HG03175 (cell line): Measurements from ENCODE around the gene BTBD9.

Source experiments
- ATAC-seq: cut with Tn5 transposase; IDR thresholded peaks from one replicate; pipeline ENCODE4 v1.9.1; 2021; ENCODE audit warnings: mild to moderate bottlenecking, moderate library complexity; ENCODE audit not compliant: unreplicated experiment

The BTBD9 gene

DNA sequence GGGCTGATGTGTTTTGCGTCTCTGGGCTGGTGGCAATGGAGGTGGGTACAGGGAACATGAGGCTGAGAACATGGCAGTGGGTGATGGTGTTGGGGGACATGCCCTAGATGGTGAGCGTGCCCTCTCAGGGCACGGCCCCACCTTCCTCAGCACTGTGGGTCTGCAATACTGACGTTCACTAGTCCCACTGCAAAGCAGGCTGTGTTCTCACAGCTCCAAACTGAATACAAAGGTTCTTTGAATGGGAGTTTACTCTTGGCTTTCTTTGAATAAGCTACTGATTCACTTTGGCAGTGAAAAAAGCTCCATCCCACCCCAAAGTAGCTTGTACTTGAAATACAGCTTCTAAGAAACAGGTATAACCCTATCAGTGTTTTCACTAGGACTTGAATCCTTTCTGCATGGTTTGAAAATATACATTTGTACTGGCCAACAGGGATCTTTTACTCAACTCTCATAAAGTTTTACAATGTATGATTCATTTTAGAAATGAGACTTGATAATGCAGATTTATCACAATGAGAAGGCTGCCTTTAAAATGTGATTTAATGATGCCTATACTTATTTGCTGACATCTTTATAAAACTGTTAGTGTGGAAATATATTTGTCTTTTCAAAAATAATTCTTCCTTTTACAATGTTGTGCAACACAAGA, 419.5 kb downstream of the BTBD9 start:
- no peak for ATAC-seq

DNA sequence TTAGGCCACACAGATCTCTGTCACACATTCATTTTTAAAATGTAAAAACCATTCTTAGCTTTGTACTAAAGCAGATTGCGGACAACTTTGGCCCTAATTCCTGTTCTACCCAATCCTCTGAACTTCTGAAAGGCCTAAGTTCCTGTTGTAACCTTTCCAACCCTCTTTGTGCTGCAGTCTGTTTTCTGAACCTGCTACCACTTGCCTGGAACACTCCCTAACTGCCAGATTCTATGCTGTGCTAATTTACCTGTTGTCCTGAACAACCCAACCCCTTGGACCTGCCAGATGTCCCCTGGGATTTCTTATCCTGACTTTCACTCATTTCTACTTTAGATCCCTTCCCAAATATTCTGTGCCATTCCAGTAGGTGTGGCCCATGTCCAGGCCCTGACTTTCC, 421.5 kb downstream of the BTBD9 start:
- no peak for ATAC-seq

DNA sequence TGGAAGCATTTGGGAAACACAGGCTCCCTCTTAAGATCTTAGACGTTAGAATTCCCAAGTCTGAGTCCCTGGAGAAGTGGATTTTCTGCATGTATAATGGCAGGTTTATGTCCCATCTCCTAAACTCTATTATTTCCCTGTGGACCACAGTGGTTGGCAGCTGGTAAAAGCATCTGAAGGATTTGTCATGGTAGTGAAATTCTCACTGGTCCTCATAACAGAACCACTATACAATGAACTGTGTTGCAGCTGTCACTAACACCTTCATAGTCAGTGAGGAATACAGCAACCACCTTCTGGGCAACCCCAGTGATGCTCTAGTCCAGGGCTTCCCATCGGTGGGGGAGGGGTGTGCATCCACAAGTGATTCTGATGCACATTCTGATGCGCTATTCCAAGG, 423.3 kb downstream of the BTBD9 start:
- no peak for ATAC-seq

DNA sequence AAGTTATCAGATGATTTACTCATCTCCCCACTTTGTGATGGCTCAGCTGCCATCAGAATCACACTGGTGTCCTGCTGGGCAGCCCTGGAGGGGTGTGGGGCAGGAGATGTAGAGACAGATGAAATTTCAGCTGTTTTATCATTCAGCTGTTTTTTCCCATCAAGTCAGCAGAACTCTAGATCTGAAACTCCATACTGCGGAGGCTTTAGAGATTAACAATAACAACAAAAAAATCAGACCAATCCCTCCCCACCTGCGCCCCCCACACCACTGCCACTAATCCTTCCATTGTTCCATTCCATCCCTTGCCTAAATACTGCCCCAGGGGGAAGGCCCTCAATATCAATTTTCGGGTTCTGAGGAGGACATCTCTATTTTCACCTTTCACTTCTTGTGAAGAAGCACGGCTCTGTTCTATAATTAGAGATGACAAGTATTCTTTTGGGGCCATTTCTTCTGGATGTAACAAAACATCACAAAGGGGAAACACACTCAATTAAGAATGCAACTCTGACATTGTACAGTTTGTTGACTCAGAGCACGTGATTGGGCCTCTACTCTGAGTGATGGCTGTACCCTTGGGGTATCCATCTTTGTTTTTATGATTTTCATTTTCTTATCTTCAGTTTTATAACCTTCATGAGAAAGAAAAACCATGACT, 423.9 kb downstream of the BTBD9 start:
- ATAC-seq: no peak

DNA sequence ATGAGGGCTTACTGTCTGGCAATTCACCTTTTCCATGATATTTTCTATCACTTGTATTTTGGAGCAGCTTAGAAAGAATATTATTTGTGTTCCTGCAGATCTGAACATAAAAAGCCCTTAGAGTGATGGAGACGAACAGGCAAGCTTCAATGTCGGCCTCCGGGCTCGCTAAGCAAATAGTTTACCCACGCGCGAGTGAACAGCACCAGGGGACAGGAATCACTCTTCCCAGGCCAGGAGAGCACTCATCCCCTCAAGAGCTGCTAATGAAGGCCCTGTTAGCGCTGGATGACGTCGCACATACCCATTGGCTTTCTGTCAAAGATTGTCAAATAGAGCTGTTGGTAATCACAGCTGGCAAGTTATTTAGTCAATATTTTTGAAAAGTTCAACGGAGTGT, 424.5 kb downstream of the BTBD9 start:
- no peak for ATAC-seq

DNA sequence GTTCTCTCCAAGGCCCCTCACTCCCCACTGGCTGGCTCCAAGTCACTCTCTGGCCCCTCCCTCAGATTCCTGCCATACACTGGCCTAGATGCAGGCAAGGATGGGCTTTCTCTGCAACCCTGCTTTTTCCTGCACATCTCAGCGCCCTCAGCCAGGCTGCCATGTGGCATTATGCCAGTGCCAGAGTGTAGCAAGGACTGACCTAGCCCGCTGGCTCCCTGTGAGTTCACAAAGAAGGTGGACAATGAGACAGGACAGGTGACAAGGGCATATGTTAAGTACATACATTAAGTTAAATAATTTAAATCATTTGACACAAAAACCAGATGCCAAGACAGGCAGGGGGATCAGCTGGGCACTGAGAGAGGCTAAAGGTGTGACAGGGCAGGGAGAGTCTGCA, 425.6 kb downstream of the BTBD9 start:
- ATAC-seq: no peak

DNA sequence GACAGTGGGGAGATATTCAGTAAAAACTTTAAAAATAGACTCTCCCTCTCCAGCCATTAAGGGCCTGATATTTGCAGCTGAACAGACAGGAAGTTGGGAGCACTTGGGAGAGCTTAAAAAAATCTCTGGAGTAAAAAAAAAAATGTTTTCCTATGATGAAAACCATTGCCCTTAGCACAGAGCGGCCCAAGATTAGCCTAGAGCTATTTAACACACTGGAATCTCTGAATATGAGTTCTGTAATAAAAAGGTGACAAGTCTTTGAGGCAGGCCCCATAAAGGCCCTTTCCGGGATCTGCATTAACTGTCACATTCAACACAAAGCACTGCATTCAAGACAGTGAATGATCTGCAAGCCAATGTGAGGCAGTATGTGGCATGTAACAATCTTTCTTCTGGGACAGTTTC, 426.5 kb downstream of the BTBD9 start:
- ATAC-seq: no peak

DNA sequence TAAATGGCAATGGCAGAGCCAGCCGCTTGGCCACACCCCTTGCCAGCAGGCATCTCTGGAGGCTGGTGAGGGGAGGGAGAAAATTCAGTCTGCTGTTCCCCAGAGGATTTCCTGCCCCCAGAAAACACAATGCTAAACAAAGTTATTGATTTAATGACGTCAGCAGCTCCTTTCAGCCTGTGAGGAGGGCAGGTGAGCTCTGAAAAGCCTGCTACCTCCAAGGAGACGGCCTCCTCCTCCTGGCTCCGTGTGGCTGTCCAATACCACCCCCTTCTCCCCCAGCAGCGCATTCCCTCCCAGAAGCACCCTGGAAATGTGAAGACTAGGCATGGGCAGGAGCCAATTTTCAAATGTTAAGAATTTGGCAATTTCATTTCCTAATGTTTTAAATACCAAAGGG, 427.1 kb downstream of the BTBD9 start:
- ATAC-seq: no peak

DNA sequence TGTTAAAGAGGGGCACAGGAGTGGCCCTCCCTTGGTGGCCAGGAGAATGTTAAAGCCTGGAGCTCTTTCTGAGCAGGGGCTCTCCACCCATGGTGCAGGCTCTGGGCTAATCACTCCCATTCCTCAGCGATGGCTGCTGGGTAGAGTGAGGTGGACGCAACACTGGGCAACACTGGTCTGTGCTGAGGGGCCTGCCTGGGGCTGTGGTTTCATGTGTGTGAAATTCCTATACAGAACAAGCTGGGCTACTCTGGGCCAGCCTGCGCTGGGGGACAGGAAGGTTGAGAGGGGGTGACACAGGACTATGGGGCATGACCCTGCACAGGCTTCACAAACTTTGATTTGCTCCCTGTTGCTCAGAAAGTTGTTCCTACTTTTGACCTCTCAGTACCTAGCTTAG, 427.6 kb downstream of the BTBD9 start:
- ATAC-seq: no peak

DNA sequence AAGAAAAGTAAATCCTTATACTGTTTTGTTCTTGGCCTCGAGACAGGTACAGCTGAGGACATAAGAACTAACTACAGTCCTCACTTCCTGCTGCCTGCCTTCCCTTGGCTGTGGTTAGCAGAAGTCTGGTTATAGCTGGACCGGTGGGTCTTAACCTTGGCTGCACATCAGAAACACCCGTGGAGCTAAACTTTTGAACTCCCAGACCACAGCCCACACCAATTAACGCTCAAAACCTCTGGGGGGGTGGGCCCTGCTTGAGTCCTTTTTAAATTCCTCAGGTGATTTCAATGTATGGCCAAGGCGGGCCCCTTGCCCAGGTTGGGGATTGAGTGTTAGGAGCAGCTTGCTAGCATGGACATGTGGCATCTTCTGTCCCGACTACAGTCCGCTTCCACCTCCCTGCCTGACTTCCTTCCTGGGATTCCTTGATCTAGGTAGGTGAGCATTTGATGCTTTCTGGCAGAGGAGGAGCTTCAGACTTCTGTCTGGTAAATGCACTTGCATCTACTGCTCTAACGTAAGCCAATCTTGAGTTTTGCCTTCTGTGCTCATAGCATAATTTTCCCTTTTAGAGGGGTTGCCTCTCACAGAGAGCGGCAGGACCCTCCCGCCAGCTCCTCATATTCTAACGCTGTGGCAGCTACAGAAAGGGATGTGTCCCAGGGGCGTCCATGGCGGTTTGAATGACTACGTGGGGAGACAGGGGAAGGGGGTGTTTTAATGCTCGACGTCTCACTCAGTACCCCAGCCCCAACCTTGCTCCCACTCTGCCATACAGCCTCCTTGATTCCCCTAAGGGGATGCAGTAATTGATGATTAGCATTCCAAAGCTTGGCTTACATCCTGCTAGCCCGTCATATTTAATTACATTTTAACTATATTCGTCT, 430.1 kb downstream of the BTBD9 start:
- ATAC-seq: no peak

DNA sequence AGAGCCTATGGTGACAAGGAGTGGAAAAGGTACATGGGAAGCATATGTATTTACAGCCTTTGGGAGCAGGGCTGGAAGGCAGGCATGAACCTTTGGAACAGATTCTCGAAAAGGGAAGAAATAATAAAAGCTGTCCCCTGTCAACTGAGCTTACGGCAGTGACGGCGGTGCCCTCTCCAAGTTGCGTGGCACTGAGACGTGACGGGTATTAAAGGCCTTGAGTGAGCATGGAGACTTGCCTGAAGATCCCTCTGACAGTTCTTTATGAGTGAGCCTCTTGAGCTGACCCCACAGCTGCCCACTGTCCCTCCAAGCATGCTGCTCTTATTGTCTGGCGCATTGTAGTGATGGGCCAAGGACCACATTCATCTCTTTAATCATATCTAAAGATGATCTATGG, 431.7 kb downstream of the BTBD9 start:
- ATAC-seq: no peak

DNA sequence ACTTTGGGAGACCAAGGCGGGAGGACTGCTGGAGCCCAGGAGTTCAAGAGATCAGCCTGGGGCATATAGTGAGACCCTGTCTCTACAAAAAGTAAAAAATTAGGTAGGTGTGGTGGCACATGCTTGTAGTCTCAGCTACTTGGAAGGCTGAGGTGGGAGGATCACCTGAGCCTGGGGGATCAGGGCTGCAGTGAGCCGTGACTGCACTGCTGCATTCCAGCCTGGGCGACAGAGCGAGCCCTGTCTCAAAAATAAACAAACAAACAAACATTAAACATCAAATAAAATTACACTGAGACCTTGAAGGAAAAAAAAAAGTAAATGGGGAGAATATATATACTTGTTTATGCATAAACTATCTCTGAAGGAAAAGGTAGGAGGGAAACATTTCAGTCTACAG, 432.4 kb downstream of the BTBD9 start:
- no peak for ATAC-seq

DNA sequence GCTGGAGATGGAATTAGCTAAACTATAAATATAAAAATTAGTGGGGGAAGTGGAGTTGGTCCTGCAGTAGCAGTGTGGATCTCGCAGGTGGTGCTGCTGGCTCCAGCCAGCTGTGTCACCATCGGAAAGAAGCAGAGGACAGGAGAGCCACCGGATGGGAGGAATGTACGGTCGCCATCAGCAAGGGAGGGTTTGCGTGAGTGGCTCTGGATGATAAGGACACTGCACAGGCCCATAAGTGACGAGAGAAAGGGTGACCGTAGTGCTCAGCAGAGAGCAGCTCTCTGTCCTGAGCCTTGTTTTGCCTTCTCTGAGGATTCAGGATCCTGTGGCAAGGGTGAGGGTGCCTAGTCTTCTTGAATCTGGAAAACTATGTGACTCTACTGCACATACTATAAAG, 441.5 kb downstream of the BTBD9 start:
- ATAC-seq: no peak

DNA sequence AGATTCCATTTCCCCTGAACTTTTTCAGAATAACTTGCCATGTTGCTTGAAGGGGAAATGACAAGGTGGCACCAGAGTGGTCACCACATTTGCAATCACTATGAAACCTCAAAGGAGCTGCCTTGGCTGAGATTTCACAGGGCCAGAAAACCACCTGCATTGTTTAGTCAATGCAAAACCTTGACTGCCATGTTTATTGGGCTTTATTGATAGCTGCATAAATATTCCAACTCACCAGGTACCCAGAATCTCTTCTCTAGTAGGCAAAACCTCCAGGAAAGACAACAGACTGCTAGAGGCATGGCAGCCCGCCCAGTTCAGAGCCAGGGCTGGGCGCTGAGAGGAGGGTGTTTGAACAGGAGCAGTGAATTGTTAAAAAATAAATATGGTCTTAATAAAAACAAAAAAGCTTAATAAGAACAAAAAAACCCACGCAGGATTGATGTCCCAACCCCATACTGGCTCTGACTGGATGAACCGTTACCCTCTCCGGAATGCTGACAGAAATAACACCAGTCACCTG, 444.6 kb downstream of the BTBD9 start:
- no peak for ATAC-seq

DNA sequence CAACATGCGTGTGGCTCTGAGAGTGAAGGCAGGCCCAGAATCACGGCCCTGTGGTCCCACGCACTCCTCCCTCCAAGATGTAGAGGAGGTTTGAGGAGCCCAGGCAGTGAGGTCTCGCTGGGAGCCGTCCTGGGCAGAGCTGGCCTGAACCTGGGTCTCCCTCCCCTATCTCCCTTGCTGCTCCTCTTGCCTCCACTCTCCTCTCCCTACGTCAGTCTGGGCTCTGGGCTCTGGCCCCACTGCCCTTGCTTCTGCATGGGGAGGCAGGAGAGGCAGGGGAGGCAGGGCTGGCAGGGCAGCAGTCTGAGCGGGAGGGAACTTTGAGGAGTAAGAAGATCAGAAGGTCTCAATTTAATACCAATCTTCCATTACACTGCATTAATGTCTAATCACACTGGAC, 445.1 kb downstream of the BTBD9 start:
- ATAC-seq: no peak

DNA sequence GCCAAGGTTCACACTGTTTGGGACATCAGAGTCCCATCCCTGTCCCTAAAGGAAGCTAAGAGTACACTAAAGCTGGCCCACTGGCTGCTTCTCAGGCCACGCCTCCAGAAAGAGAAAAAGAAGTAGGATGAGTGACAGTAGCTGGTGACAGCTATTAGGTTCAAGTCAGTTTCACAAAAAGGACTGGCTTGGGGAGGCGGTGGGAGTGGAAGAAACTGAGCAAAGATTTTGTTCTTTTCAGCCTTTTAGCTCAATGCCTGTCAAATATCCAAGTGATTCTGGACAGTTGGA, 445.5 kb downstream of the BTBD9 start:
- no peak for ATAC-seq

DNA sequence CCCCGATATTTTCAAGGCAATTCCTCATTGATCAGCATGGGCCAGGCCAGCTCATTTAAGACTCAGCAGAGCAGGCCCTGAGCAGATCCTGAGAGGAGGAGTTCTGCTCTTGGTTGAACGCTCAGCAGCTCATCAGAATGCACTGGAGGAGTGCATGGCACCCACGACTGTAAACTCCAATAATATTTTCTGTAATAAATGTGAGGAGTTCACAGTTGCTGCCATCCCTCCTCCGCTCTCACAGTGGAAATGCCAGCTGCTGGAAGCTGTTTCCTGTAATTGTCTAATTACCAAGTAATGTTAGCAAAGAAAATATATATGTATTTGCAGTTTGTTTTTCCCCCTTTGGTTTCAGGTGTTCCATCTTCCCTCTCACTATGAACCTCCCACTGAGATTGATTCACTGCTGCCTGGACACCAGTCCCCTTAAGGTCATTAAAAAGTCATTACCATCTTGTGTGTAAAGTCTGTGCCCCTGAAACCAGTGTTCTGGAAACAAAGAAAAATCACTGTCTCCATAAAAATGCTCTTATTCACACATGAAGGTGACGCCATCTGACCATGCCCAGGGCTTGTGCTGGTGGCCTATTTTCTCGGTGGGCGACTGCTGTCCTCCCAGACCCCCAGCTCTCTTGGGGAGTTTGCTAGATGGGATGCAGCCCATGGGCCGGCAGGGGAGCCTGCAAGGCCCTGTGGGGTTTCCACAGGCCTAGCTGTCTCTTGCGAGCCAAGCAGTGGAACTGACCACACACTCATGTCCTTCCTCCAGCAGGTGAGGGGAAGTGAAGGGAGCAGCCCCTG, 446.0 kb downstream of the BTBD9 start:
- ATAC-seq: no peak

DNA sequence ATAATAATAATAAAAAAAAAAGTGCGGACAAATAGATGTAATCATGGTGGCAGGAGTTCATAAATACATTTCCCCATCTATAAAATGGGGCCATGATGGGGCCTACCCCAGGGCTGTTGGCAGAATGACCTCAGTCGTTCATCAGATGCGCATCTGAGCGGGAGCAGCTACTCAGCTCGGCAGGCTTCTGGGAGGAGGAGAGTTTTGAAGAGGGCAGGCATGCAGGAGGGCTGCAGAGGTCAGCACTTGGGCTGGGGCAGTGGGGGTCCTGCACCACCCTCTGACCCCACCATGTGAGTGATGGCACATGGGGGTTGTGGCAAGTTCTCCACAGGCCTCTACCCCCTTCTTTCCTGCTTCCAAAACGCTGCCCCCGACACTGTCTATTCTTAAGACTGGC, 446.7 kb downstream of the BTBD9 start:
- no peak for ATAC-seq

DNA sequence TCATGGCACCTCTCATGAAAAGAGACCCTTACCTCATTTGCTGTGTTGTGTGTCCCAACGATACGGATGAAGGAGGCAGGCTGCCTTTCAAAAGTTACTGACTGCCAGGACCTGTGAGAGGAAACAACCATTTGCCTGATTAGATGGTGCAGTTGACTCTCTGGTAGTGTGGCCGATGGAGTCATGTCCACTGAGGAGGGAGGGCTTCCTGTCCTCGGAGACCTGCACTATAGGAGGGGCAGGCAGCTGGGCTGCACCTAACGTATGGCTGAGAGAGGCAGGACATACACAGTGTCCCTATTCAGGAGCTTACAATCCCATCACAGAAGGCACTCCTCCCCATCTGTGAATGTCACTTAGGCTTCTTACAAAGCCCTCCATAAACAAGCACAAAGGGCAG, 447.2 kb downstream of the BTBD9 start:
- no peak for ATAC-seq

DNA sequence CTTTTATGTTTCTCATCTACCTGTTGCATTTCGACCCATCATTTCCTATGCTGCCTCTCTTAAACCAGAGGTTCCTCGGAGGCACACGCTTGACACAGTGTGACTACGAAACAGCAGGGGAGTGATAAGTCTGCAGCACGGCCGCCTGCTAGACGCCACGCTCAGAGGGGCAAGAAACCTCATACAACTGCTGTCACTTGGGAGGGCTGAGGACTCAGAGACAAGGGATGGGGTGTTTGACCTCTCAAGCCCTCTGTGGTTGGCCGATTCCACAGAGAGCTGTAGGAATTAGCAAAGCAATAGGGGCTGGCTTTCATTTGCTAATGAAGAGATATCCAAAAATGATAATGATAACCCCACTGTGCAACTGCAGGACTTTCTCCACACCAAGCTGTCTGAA, 447.7 kb downstream of the BTBD9 start:
- no peak for ATAC-seq

DNA sequence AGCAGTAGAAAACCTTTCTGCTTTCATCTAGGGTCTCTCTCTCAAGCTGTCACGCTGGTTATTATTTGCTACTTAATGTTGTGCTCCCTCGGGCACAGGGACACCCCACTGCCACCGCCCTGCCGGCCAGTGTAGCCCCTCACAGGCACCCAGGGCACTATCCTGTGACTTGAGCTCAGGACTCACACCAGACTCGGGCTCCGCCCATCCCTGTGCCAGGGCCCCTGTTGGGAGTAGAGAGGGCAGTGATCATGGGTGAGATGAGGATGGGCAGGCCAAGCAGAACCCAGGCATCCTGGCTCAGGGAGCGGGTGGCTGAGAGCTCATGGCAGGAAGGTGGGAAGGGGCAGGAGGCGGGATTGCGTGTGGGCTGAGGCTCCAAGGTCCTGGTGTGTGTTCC, 448.3 kb downstream of the BTBD9 start:
- ATAC-seq: no peak
